HG02884 (cell line): ENCODE data around the gene ZBTB32.
"Not testable (repeated sequence)": the region's sequence is repeated elsewhere in the genome, so short reads cannot be mapped to it uniquely, and the experiment has no call there.

ENCODE experiments used
- ATAC-seq: cut with Tn5 transposase; IDR thresholded peaks from one replicate; pipeline ENCODE4 v1.9.1; 2021; ENCODE audit warnings: mild to moderate bottlenecking, moderate library complexity; ENCODE audit not compliant: unreplicated experiment

Gene ZBTB32

GRCh38 chr19:35719402-35720162 lies 15.2 kb downstream of the ZBTB32 start:
- no peak for ATAC-seq

- no peak for ATAC-seq
These were observed 15.8 kb downstream of the ZBTB32 start for GRCh38 chr19:35720163-35720524.

GRCh38 chr19:35720648-35721047 lies 16.3 kb downstream of the ZBTB32 start:
- no peak for ATAC-seq

- no peak for ATAC-seq
These were observed 17.0 kb downstream of the ZBTB32 start for GRCh38 chr19:35721374-35721773.

GRCh38 chr19:35722461-35722860 lies 18.1 kb downstream of the ZBTB32 start:
- no peak for ATAC-seq

GRCh38 chr19:35722897-35723296 lies 18.5 kb downstream of the ZBTB32 start:
- no peak for ATAC-seq

- no peak for ATAC-seq
These were observed 19.3 kb downstream of the ZBTB32 start for GRCh38 chr19:35723671-35724070.

- not testable (repeated sequence) for ATAC-seq
These were observed 19.8 kb downstream of the ZBTB32 start for GRCh38 chr19:35724132-35724531.

- no peak for ATAC-seq
These were observed 20.2 kb downstream of the ZBTB32 start for GRCh38 chr19:35724560-35724959.

GRCh38 chr19:35725216-35725861 lies 21.0 kb downstream of the ZBTB32 start:
- no peak for ATAC-seq

GRCh38 chr19:35727053-35727955 lies 22.9 kb downstream of the ZBTB32 start:
- no peak for ATAC-seq

- ATAC-seq: no peak
These were observed 23.8 kb downstream of the ZBTB32 start for GRCh38 chr19:35727956-35728706.

- no peak for ATAC-seq
These were observed 24.7 kb downstream of the ZBTB32 start for GRCh38 chr19:35729021-35729420.

GRCh38 chr19:35729763-35730162 lies 25.4 kb downstream of the ZBTB32 start:
- no peak for ATAC-seq

- ATAC-seq: no peak
These were observed 26.0 kb downstream of the ZBTB32 start for GRCh38 chr19:35730326-35730725.

GRCh38 chr19:35731353-35731752 lies 27.0 kb downstream of the ZBTB32 start:
- ATAC-seq: no peak

- no peak for ATAC-seq
These were observed 27.5 kb downstream of the ZBTB32 start for GRCh38 chr19:35731779-35732405.

- no peak for ATAC-seq
These were observed 28.3 kb downstream of the ZBTB32 start for GRCh38 chr19:35732540-35733179.

GRCh38 chr19:35733180-35734125 lies 29.1 kb downstream of the ZBTB32 start:
- ATAC-seq: no peak
